PC-9 (cell line): ENCODE data around the gene ZNF207. TPM values are rescaled to one million over a fixed set of nuclear protein-coding genes. Genes with fewer than 3 reads are reported as not detected.

Source experiments
- microRNA-seq: library from miRNA; unstranded; fragments of <30 nt; microRNA quantifications from one replicate; pipeline ENCODE4 v1.2.0, GENCODE V29; 2021; ENCODE audit warnings: borderline number of aligned reads, borderline replicate concordance
- total RNA-seq: library from RNA; stranded (reverse); gene quantifications from 2 replicates; pipeline ENCODE4 v1.2.3, GENCODE V29; 2021

Gene ZNF207
- total RNA-seq, 1 experiment from 2014 or later: 198 TPM

Small RNA genes within 50 kb of the gene (microRNA-seq; reads per million reads assigned to microRNA genes)
- gene MIR632: not detected

Other genes starting within 250 kb of the ZNF207 start
- gene RHOT1, start 207.7 kb upstream of the ZNF207 start, total RNA-seq: 20.4 and 28.3 TPM in 2 replicates
- gene RHBDL3, start 84.3 kb upstream of the ZNF207 start, total RNA-seq: 0.25 TPM in 1 of 2 replicates, not detected in the other
- gene C17orf75, start 8.0 kb upstream of the ZNF207 start, total RNA-seq: 27.2 and 33.3 TPM in 2 replicates
- 145 and 149 TPM in 2 replicates for gene PSMD11, start 94.4 kb downstream of the ZNF207 start, total RNA-seq
- 1.8 and 2.1 TPM in 2 replicates for gene CDK5R1, start 136.8 kb downstream of the ZNF207 start, total RNA-seq